HepG2 (cell line): ENCODE results near the gene DMPK. TPM values are rescaled to one million over a fixed set of nuclear protein-coding genes. Genes with fewer than 3 reads are reported as not detected.

Experiments
- ATAC-seq: fragments of 200-7000 bp; cut with Tn5 transposase; 3 replicates; pipeline ENCODE4 v1.9.1; 2020; ENCODE audit warnings: mild to moderate bottlenecking, moderate library complexity
- BruUV-seq: library from RNA; stranded (reverse); fragments of 400-500 nt; replicated peaks from 2 replicates; lab custom pipeline; 2021; lab: Mats Ljungman, UMichigan
- CTCF ChIA-PET: fragments of 300-600 bp; formaldehyde crosslinking; extraction: SDS; loops from one replicate; lab custom pipeline; 2021; ENCODE audit warnings: low total read pairs, inconsistent platforms, low intra/inter-chr PET ratio; lab: Yijun Ruan, JAX
- POLR2A ChIA-PET: fragments of 350-600 bp; sonication (Branson Sonifier 250); formaldehyde crosslinking; loops from one replicate; lab custom pipeline; 2020; ENCODE audit warnings: antibody characterized with exemption, inconsistent platforms; lab: Yijun Ruan, JAX
- DNase-seq: peaks from one replicate; pipeline ENCODE4 v3.0.0-alpha.2; 2015; ENCODE audit warnings: low spot score
- FAIRE-seq: peaks from 3 replicates; lab custom pipeline; 2011; peaks lifted over from hg19 to GRCh38; lab: Jason Lieb, UNC
- H2AFZ ChIP-seq: one replicate; pipeline ENCODE4 v1.6.1; 2011; ENCODE audit warnings: low read length, inconsistent platforms
- H3K27ac ChIP-seq: fragments of 300-600 bp; 3 replicates; pipeline ENCODE4 v1.8.0; 2011; ENCODE audit warnings: mixed run types, mild to moderate bottlenecking, mixed read lengths, low read length, inconsistent platforms; ENCODE audit not compliant: insufficient read depth; ENCODE audit errors: extremely low read length
- H3K27me3 ChIP-seq, 2 experiments: fragments of 200-600 bp in 1 of 2; 2 replicates in 1 of 2; 3 replicates in 1 of 2; pipeline versions ENCODE4 v1.6.0 to v1.8.0; 2011; ENCODE audit warnings: low read length in 2 of 2, mild to moderate bottlenecking in 2 of 2, moderate library complexity in 2 of 2, inconsistent platforms in 1 of 2; ENCODE audit not compliant: insufficient read depth in 2 of 2, control insufficient read depth in 1 of 2
- H3K36me3 ChIP-seq, 2 experiments: fragments of 200-600 bp in 1 of 2; replicated peaks in 1 of 2; 2 replicates in 1 of 2; 3 replicates in 1 of 2; pipeline versions ENCODE4 v1.5.1 to v1.8.0; 2011; ENCODE audit warnings: low read length in 2 of 2, inconsistent platforms in 1 of 2; ENCODE audit not compliant: insufficient read depth in 2 of 2, control insufficient read depth in 1 of 2
- H3K4me1 ChIP-seq: 2 replicates; pipeline ENCODE4 v1.5.1; 2012; ENCODE audit warnings: low read length, inconsistent platforms; ENCODE audit not compliant: insufficient read depth
- H3K4me2 ChIP-seq: 2 replicates; pipeline ENCODE4 v1.6.0; 2011; ENCODE audit warnings: low read depth, low read length, inconsistent platforms
- H3K4me3 ChIP-seq, 3 experiments: fragments of 200-600 bp in 1 of 3; sonication (generic), shearing (Covaris generic) in 1 of 3; replicated peaks in 1 of 3; 2 replicates each; pipeline ENCODE4 v1.5.1; 2011 to 2016; ENCODE audit warnings: low read length in 3 of 3, inconsistent platforms in 2 of 3, low read depth in 2 of 3, mild to moderate bottlenecking in 2 of 3, control low read depth in 1 of 3, mixed read lengths in 1 of 3; ENCODE audit not compliant: insufficient read depth in 1 of 3
- H3K79me2 ChIP-seq: one replicate; pipeline ENCODE4 v1.6.1; 2011; ENCODE audit warnings: low read length, inconsistent platforms; ENCODE audit not compliant: insufficient read depth
- H3K9ac ChIP-seq: 2 replicates; pipeline ENCODE4 v1.6.0; 2011; ENCODE audit warnings: mild to moderate bottlenecking, low read depth, low read length, inconsistent platforms; ENCODE audit not compliant: insufficient read depth
- H3K9me3 ChIP-seq: 2 replicates; pipeline ENCODE4 v1.5.1; 2012; ENCODE audit warnings: mild to moderate bottlenecking, low read length
- H4K20me1 ChIP-seq: 2 replicates; pipeline ENCODE4 v1.6.0; 2011; ENCODE audit warnings: inconsistent platforms, mild to moderate bottlenecking, low read length, moderate library complexity; ENCODE audit not compliant: insufficient read depth
- AGO2 ChIP-seq: fragments of 200-400 bp; formaldehyde crosslinking; optimal IDR thresholded peaks from 2 replicates; pipeline ENCODE3; 2017; ENCODE audit warnings: mild to moderate bottlenecking, low read depth, low read length, moderate library complexity
- ARNTL ChIP-seq: sonication (generic); formaldehyde crosslinking; IDR thresholded peaks from 2 replicates; pipeline ENCODE4 v1.4.0; 2020; ENCODE audit warnings: mild to moderate bottlenecking, missing genetic modification reagents
- ATF1 ChIP-seq: IDR thresholded peaks from 2 replicates; pipeline ENCODE4 v1.6.1; 2016; ENCODE audit warnings: mild to moderate bottlenecking, control low read depth
- ATF3 ChIP-seq: sonication (generic); formaldehyde crosslinking; IDR thresholded peaks from 2 replicates; pipeline ENCODE4 v1.4.0; 2020; ENCODE audit warnings: missing genetic modification reagents
- HNRNPLL ChIP-seq: fragments of 200-400 bp; formaldehyde crosslinking; IDR thresholded peaks from 2 replicates; pipeline ENCODE4 v1.6.1; 2017; ENCODE audit warnings: mild to moderate bottlenecking, low read depth, low read length; ENCODE audit not compliant: poor library complexity, severe bottlenecking
- JUN ChIP-seq: sonication (generic); formaldehyde crosslinking; IDR thresholded peaks from 2 replicates; pipeline ENCODE4 v1.4.0; 2020; ENCODE audit warnings: mild to moderate bottlenecking, missing genetic modification reagents
- MED1 ChIP-seq: sonication (generic); formaldehyde crosslinking; IDR thresholded peaks from 2 replicates; pipeline ENCODE4 v1.4.0; 2020; ENCODE audit warnings: missing genetic modification reagents
- RBFOX2 ChIP-seq: fragments of 200-400 bp; formaldehyde crosslinking; IDR thresholded peaks from 2 replicates; pipeline ENCODE4 v1.6.1; 2017; ENCODE audit warnings: low read depth, mild to moderate bottlenecking, low read length
- SRSF4 ChIP-seq: fragments of 200-400 bp; formaldehyde crosslinking; IDR thresholded peaks from one replicate; pipeline ENCODE4 v1.6.1; 2018; ENCODE audit warnings: mild to moderate bottlenecking, low read depth, low read length, moderate library complexity; ENCODE audit not compliant: poor library complexity, severe bottlenecking
- TOPORS ChIP-seq: sonication (generic); formaldehyde crosslinking; IDR thresholded peaks from 2 replicates; pipeline ENCODE4 v1.8.0; 2023; ENCODE audit warnings: mild to moderate bottlenecking, missing genetic modification reagents
- ZNF556 ChIP-seq: sonication (generic); formaldehyde crosslinking; IDR thresholded peaks from 2 replicates; pipeline ENCODE4 v1.4.0; 2020; ENCODE audit warnings: mild to moderate bottlenecking, missing genetic modification reagents, borderline replicate concordance
- ZNF616 ChIP-seq: sonication (generic); formaldehyde crosslinking; IDR thresholded peaks from 2 replicates; pipeline ENCODE4 v1.5.0; 2020; ENCODE audit warnings: low read depth, mild to moderate bottlenecking, missing genetic modification reagents
- WGBS: methylation state at CpG from one replicate; pipeline ENCODE4 v1.1.6; 2017; ENCODE audit warnings: low lambda C conversion rate; 5-methylcytosine and 5-hydroxymethylcytosine counted together
- in situ Hi-C: cut with HindIII; loops from 2 replicates; pipeline ENCODE4 v1.10.0; 2017; ENCODE audit warnings: low pct_unique_long_range_greater_than_20kb; ENCODE audit not compliant: extremely low pct_ligation_motif_present
- intact Hi-C: fragments of 100-400 bp; cut with micrococcal nuclease; formaldehyde crosslinking; loops from one replicate; pipeline ENCODE4 v1.10.0; 2022; ENCODE audit not compliant: unreplicated experiment
- polyA plus RNA-seq, 8 experiments: library from polyadenylated mRNA; depleted of rRNA in 3 of 8; stranded (reverse) in 7 of 8; unstranded in 1 of 8; fragments of >200 nt; fragmentation: Illumina TruSeq in 4 of 8; extraction: Trizol in 4 of 8; gene quantifications; 2 replicates each; pipeline versions ENCODE4 v1.2.1 to v1.2.3, GENCODE V29; 2011 to 2016; ENCODE audit warnings: low read depth in 4 of 8, missing spikeins in 1 of 8, mixed read lengths in 1 of 8; ENCODE audit not compliant: insufficient read depth in 1 of 8
- total RNA-seq, 5 experiments: library from RNA; depleted of rRNA; stranded (reverse); fragments of >200 nt; fragmentation: Illumina TruSeq; extraction: Trizol; gene quantifications; 2 replicates each; pipeline ENCODE4 v1.2.3, GENCODE V29; 2016; ENCODE audit warnings: low read depth in 1 of 5
- TF ChIP-seq, protein P1 (sequence below): sonication (generic); formaldehyde crosslinking; conservative IDR thresholded peaks from 2 replicates; pipeline ENCODE4 v1.4.0; 2020; ENCODE audit warnings: mild to moderate bottlenecking, missing genetic modification reagents, moderate library complexity
- TF ChIP-seq, protein P2 (sequence below): fragments of 450-650 bp; IDR thresholded peaks from 2 replicates; pipeline ENCODE4 v1.6.1; 2017; ENCODE audit warnings: mild to moderate bottlenecking

DMPK gene
- total and polyA plus RNA-seq, 2 of the 13 experiments (the other 11 are each of a cell fraction or from before 2014, with no cell fraction given) = 5.3 to 8.8 TPM

GRCh38 chr19:45765702-45766295, 16.5 kb downstream of the DMPK start:
- CTCF ChIA-PET = no interaction called here
- no peak for ATAC-seq
- BruUV-seq = no TSS peak
- H3K4me3 ChIP-seq = no peak overlapping the region
- no peak overlapping the region for H3K27ac ChIP-seq
- H3K9me3 ChIP-seq = no peaks in the 10 kb centered on the region
- H3K4me2 ChIP-seq = no peak overlapping the region
- in situ Hi-C loops = no loop called here
- no peaks in the 10 kb centered on the region for H3K36me3 ChIP-seq
- H4K20me1 ChIP-seq = no peaks in the 10 kb centered on the region
- H3K4me1 ChIP-seq = peaks cover 10% of the 10 kb centered on the region; the same call in 1 of the 2 replicates
- intact Hi-C loops = loop anchor here (5.0 kb wide), 1 partner anchor 33 kb away; the partner anchor contains the start of genes FBXO46 and MEIOSIN
- H3K9ac ChIP-seq = no peak overlapping the region
- peaks cover 3% of the 10 kb centered on the region for H3K79me2 ChIP-seq
- DNase-seq = no peak
- POLR2A ChIA-PET = interaction anchor here (0.5 kb wide), 1 partner anchor 10 kb away, joined by 3 read pairs; no protein-coding TSS in a partner anchor
- 94% methylated on average over 14 of the region's 23 CpGs for WGBS
- peaks cover 8 to 19% of the 10 kb centered on the region in 2 experiments; a peak in 3 of 5 replicates for H3K27me3 ChIP-seq
- FAIRE-seq = no peak
- no peak overlapping the region for H2AFZ ChIP-seq
- TF ChIP-seq SRSF4 (peak; percentile 48), ZNF556 (no peak), AGO2 (peak; percentile 88), HNRNPLL (no peak), RBFOX2 (0 out of 2 replicates have a peak, but pooled peaks have one; percentile 15), JUN (no peak), TOPORS (no peak), ATF3 (CRISPR knock-in tag) (no peak), ZNF616 (CRISPR knock-in tag) (0 out of 2 replicates have a peak, but pooled peaks have one; percentile 41), ARNTL (no peak), MED1 (CRISPR knock-in tag) (no peak), ATF1 (CRISPR knock-in tag) (no peak)
- TF ChIP-seq, protein P1, sequence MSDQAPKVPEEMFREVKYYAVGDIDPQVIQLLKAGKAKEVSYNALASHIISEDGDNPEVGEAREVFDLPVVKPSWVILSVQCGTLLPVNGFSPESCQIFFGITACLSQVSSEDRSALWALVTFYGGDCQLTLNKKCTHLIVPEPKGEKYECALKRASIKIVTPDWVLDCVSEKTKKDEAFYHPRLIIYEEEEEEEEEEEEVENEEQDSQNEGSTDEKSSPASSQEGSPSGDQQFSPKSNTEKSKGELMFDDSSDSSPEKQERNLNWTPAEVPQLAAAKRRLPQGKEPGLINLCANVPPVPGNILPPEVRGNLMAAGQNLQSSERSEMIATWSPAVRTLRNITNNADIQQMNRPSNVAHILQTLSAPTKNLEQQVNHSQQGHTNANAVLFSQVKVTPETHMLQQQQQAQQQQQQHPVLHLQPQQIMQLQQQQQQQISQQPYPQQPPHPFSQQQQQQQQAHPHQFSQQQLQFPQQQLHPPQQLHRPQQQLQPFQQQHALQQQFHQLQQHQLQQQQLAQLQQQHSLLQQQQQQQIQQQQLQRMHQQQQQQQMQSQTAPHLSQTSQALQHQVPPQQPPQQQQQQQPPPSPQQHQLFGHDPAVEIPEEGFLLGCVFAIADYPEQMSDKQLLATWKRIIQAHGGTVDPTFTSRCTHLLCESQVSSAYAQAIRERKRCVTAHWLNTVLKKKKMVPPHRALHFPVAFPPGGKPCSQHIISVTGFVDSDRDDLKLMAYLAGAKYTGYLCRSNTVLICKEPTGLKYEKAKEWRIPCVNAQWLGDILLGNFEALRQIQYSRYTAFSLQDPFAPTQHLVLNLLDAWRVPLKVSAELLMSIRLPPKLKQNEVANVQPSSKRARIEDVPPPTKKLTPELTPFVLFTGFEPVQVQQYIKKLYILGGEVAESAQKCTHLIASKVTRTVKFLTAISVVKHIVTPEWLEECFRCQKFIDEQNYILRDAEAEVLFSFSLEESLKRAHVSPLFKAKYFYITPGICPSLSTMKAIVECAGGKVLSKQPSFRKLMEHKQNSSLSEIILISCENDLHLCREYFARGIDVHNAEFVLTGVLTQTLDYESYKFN (CRISPR knock-in tag) = no peak
- TF ChIP-seq, protein P2, sequence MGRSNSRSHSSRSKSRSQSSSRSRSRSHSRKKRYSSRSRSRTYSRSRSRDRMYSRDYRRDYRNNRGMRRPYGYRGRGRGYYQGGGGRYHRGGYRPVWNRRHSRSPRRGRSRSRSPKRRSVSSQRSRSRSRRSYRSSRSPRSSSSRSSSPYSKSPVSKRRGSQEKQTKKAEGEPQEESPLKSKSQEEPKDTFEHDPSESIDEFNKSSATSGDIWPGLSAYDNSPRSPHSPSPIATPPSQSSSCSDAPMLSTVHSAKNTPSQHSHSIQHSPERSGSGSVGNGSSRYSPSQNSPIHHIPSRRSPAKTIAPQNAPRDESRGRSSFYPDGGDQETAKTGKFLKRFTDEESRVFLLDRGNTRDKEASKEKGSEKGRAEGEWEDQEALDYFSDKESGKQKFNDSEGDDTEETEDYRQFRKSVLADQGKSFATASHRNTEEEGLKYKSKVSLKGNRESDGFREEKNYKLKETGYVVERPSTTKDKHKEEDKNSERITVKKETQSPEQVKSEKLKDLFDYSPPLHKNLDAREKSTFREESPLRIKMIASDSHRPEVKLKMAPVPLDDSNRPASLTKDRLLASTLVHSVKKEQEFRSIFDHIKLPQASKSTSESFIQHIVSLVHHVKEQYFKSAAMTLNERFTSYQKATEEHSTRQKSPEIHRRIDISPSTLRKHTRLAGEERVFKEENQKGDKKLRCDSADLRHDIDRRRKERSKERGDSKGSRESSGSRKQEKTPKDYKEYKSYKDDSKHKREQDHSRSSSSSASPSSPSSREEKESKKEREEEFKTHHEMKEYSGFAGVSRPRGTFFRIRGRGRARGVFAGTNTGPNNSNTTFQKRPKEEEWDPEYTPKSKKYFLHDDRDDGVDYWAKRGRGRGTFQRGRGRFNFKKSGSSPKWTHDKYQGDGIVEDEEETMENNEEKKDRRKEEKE = no peak
